ENCODE measurements around the gene PIPOX. TPM values are rescaled to one million over a fixed set of nuclear protein-coding genes. Genes with fewer than 3 reads are reported as not detected.
A peak's percentile ranks its signal among the peaks of the same experiment; 100 is the strongest.

PIPOX gene
- total and polyA plus RNA-seq, 9 of the 15 experiments (the other 6 are each of a cell fraction or from before 2014, with no cell fraction given), result 0.15 to 2.2 (median 0.58) TPM; not detected in 2

DNA sequence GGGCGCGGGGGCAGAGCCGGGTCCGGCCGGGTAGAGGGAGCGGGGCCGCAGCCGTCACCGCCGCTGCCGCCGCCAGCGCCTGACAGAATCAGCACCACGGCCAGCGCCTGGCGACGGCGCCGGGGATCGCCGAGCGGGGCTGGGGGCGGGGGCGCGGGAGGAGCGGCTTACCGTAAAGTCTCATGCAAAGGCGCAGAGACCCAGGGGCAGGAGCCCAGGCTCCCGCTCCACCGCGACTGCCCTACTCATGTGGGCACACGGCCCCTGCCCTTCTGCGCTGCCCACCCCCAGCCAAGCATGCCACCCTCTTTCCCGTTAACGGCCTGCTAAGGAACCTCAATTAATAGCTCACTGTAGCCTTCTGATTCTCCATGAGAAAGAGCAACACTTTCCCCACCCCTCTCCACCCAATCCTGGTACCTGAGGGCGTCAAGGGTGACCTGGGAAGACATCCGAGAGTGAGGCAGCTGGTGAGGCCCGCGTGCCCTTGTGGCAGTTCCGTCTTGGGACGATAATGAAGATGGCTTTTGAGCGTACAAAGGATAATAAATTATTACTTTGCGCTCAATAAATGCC, 36.9 kb upstream of the PIPOX start, which contains the start of gene SEZ6 (continued):
- TF ChIP-seq, protein P1, sequence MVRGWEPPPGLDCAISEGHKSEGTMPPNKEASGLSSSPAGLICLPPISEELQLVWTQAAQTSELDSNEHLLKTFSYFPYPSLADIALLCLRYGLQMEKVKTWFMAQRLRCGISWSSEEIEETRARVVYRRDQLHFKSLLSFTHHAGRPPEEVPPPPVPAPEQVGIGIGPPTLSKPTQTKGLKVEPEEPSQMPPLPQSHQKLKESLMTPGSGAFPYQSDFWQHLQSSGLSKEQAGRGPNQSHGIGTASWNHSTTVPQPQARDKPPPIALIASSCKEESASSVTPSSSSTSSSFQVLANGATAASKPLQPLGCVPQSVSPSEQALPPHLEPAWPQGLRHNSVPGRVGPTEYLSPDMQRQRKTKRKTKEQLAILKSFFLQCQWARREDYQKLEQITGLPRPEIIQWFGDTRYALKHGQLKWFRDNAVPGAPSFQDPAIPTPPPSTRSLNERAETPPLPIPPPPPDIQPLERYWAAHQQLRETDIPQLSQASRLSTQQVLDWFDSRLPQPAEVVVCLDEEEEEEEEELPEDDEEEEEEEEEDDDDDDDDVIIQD (CRISPR knock-in tag; IDR thresholded peaks at IDR 0.05), result no peak
- peak; percentile 61; the same call in 1 of the 2 replicates for TF ChIP-seq DMBX1 (CRISPR knock-in tag; IDR thresholded peaks at IDR 0.05; ENCODE audit: borderline replicate concordance)
- TF ChIP-seq MXD1 (CRISPR knock-in tag; IDR thresholded peaks at IDR 0.05; ENCODE audit: borderline replicate concordance, poor library complexity, severe bottlenecking), result no peak
- TF ChIP-seq, protein P2, sequence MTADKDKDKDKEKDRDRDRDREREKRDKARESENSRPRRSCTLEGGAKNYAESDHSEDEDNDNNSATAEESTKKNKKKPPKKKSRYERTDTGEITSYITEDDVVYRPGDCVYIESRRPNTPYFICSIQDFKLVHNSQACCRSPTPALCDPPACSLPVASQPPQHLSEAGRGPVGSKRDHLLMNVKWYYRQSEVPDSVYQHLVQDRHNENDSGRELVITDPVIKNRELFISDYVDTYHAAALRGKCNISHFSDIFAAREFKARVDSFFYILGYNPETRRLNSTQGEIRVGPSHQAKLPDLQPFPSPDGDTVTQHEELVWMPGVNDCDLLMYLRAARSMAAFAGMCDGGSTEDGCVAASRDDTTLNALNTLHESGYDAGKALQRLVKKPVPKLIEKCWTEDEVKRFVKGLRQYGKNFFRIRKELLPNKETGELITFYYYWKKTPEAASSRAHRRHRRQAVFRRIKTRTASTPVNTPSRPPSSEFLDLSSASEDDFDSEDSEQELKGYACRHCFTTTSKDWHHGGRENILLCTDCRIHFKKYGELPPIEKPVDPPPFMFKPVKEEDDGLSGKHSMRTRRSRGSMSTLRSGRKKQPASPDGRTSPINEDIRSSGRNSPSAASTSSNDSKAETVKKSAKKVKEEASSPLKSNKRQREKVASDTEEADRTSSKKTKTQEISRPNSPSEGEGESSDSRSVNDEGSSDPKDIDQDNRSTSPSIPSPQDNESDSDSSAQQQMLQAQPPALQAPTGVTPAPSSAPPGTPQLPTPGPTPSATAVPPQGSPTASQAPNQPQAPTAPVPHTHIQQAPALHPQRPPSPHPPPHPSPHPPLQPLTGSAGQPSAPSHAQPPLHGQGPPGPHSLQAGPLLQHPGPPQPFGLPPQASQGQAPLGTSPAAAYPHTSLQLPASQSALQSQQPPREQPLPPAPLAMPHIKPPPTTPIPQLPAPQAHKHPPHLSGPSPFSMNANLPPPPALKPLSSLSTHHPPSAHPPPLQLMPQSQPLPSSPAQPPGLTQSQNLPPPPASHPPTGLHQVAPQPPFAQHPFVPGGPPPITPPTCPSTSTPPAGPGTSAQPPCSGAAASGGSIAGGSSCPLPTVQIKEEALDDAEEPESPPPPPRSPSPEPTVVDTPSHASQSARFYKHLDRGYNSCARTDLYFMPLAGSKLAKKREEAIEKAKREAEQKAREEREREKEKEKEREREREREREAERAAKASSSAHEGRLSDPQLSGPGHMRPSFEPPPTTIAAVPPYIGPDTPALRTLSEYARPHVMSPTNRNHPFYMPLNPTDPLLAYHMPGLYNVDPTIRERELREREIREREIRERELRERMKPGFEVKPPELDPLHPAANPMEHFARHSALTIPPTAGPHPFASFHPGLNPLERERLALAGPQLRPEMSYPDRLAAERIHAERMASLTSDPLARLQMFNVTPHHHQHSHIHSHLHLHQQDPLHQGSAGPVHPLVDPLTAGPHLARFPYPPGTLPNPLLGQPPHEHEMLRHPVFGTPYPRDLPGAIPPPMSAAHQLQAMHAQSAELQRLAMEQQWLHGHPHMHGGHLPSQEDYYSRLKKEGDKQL (CRISPR knock-in tag; IDR thresholded peaks at IDR 0.05; ENCODE audit: borderline replicate concordance), result no peak
- peak in 1 of 2 experiments; percentile 66; a peak in 1 of 4 replicates for TF ChIP-seq SRF (CRISPR knock-in tag; IDR thresholded peaks at IDR 0.05)
- no peak for TF ChIP-seq U2AF2 (optimal IDR thresholded peaks at IDR 0.05; ENCODE audit: low read depth, low read length)
- TF ChIP-seq NR3C1 (CRISPR knock-in tag; IDR thresholded peaks at IDR 0.05), result 0 out of 2 replicates have a peak, but pooled peaks have one; percentile 50
- no peak for TF ChIP-seq ETV6 (IDR thresholded peaks at IDR 0.05; ENCODE audit: borderline replicate concordance in 1 of 2, low read depth in 2 of 2, low read length in 1 of 2)
- TF ChIP-seq ETV6 (CRISPR knock-in tag; IDR thresholded peaks at IDR 0.05; ENCODE audit: borderline replicate concordance), result no peak
- peak; percentile 64 for TF ChIP-seq ZKSCAN1 (IDR thresholded peaks at IDR 0.05; ENCODE audit: low read depth, low read length)
- no peak for TF ChIP-seq SAFB2 (IDR thresholded peaks at IDR 0.05; ENCODE audit: borderline replicate concordance, low read depth, low read length, severe bottlenecking)
- no peak for TF ChIP-seq NCOA1 (IDR thresholded peaks at IDR 0.05; ENCODE audit: low read depth)
- TF ChIP-seq EP300 (IDR thresholded peaks at IDR 0.05; ENCODE audit: low read length), result no peak

All from K562 (cell line).